Left ventricle myocardium inferior (tissue), 1 donor: Measurements from ENCODE around the gene LSP1. TPM values are rescaled to one million over a fixed set of nuclear protein-coding genes. Genes with fewer than 3 reads are reported as not detected.
"Not testable (repeated sequence)": the region's sequence is repeated elsewhere in the genome, so short reads cannot be mapped to it uniquely, and the experiment has no call there.

Source experiments
- DNase-seq: peaks from one replicate; pipeline ENCODE4 v3.0.0-alpha.2; 2020
- H3K27ac ChIP-seq: fragments of 200-600 bp; replicated peaks from 2 replicates; pipeline ENCODE4 v1.8.0; 2021
- H3K27me3 ChIP-seq: fragments of 200-600 bp; 2 replicates; pipeline ENCODE4 v1.8.0; 2021; ENCODE audit warnings: low read depth
- H3K36me3 ChIP-seq: fragments of 200-600 bp; 2 replicates; pipeline ENCODE4 v1.8.0; 2021
- H3K4me1 ChIP-seq: fragments of 200-600 bp; 2 replicates; pipeline ENCODE4 v1.8.0; 2021
- H3K4me3 ChIP-seq: fragments of 200-600 bp; 2 replicates; pipeline ENCODE4 v1.8.0; 2021; ENCODE audit warnings: mild to moderate bottlenecking, moderate library complexity
- H3K9me3 ChIP-seq: fragments of 200-600 bp; replicated peaks from 2 replicates; pipeline ENCODE4 v1.8.0; 2021
- CTCF ChIP-seq: fragments of 200-600 bp; IDR thresholded peaks from 2 replicates; pipeline ENCODE4 v1.8.0; 2021; ENCODE audit warnings: antibody characterized with exemption, mild to moderate bottlenecking, borderline replicate concordance
- intact Hi-C: fragments of 100-400 bp; cut with micrococcal nuclease; formaldehyde crosslinking; loops from one replicate; pipeline ENCODE4 v1.11.0; 2022
- total RNA-seq: library from RNA; stranded (reverse); fragmentation: NEBNext Ultra II Directional; extraction: Animal tissue kit (Norgen Biotek cat#: 25700); gene quantifications from one replicate; pipeline ENCODE4 v1.2.1, GENCODE V29; 2021
- donor health status: DM: no; HTN: yes; CAD: no; lungs with severe emphysema.

Gene LSP1
- total RNA-seq, 1 donor from 2014 or later: 19.7 TPM

GRCh38 chr11:1810761-1811160, 42.1 kb upstream of the LSP1 start:
- no peaks in the 10 kb centered on the region for H3K4me1 ChIP-seq
- DNase-seq: no peak
- H3K27me3 ChIP-seq: peaks cover 50% of the 10 kb centered on the region
- no peak overlapping the region for H3K27ac ChIP-seq
- TF ChIP-seq CTCF: no peak
- no peak overlapping the region for H3K4me3 ChIP-seq
- intact Hi-C loops: no loop called here
- peaks cover 4% of the 10 kb centered on the region for H3K9me3 ChIP-seq
- H3K36me3 ChIP-seq: no peaks in the 10 kb centered on the region

GRCh38 chr11:1812274-1812673, 40.6 kb upstream of the LSP1 start:
- Histone ChIP-seq H3K36me3 (no peaks in the 10 kb centered on the region), H3K27ac (no peak overlapping the region), H3K27me3 (peaks cover 38% of the 10 kb centered on the region), H3K9me3 (peaks cover 5% of the 10 kb centered on the region), H3K4me3 (no peak overlapping the region), H3K4me1 (no peaks in the 10 kb centered on the region)
- no peak for TF ChIP-seq CTCF
- intact Hi-C loops: no loop called here
- DNase-seq: no peak

- H3K27me3 ChIP-seq: peaks cover 35% of the 10 kb centered on the region
- DNase-seq: no peak
- no peak overlapping the region for H3K27ac ChIP-seq
- intact Hi-C loops: no loop called here
- H3K4me1 ChIP-seq: no peaks in the 10 kb centered on the region
- TF ChIP-seq CTCF: no peak
- peaks cover 11% of the 10 kb centered on the region for H3K9me3 ChIP-seq
- H3K36me3 ChIP-seq: no peaks in the 10 kb centered on the region
- H3K4me3 ChIP-seq: no peak overlapping the region
These were observed 40.1 kb upstream of the LSP1 start for GRCh38 chr11:1812801-1813200.

- H3K27ac ChIP-seq, H3K4me1 ChIP-seq, H3K4me3 ChIP-seq, intact Hi-C loops, H3K36me3 ChIP-seq, DNase-seq: not testable (repeated sequence)
- Histone ChIP-seq H3K27me3 (peaks cover 35% of the 10 kb centered on the region), H3K9me3 (peaks cover 16% of the 10 kb centered on the region)
These were observed 39.5 kb upstream of the LSP1 start for GRCh38 chr11:1813356-1813755.

- Histone ChIP-seq H3K27me3 (peaks cover 35% of the 10 kb centered on the region), H3K27ac (no peak overlapping the region), H3K9me3 (peaks cover 28% of the 10 kb centered on the region), H3K36me3 (no peaks in the 10 kb centered on the region), H3K4me3 (no peak overlapping the region), H3K4me1 (no peaks in the 10 kb centered on the region)
- no peak for DNase-seq
- intact Hi-C loops: no loop called here
- TF ChIP-seq CTCF: no peak
These were observed 38.2 kb upstream of the LSP1 start for GRCh38 chr11:1814691-1815090.

GRCh38 chr11:1815311-1815710, 37.6 kb upstream of the LSP1 start:
- H3K27ac ChIP-seq: no peak overlapping the region
- H3K4me1 ChIP-seq: no peaks in the 10 kb centered on the region
- intact Hi-C loops: no loop called here
- DNase-seq: no peak
- TF ChIP-seq CTCF: no peak
- peaks cover 28% of the 10 kb centered on the region for H3K9me3 ChIP-seq
- no peak overlapping the region for H3K4me3 ChIP-seq
- no peaks in the 10 kb centered on the region for H3K36me3 ChIP-seq
- peaks cover 38% of the 10 kb centered on the region for H3K27me3 ChIP-seq
